Mesendoderm (in vitro differentiated cells): ENCODE measurements around the gene TMEM145.

Experiments
- DNase-seq: peaks from one replicate; pipeline ENCODE4 v3.0.0; 2013
- H2AK5ac ChIP-seq: 2 replicates; pipeline ENCODE4 v1.6.1; 2013; ENCODE audit warnings: low read length, inconsistent platforms
- H2BK120ac ChIP-seq: 2 replicates; pipeline ENCODE4 v1.6.1; 2013; ENCODE audit warnings: low read depth, mild to moderate bottlenecking, low read length, moderate library complexity, mixed read lengths
- H2BK15ac ChIP-seq: replicated peaks from 2 replicates; pipeline ENCODE4 v1.6.1; 2013; ENCODE audit warnings: low read depth, mild to moderate bottlenecking, moderate library complexity
- H2BK5ac ChIP-seq: 2 replicates; pipeline ENCODE4 v1.6.1; 2013; ENCODE audit warnings: low read length, inconsistent platforms
- H3K18ac ChIP-seq: 2 replicates; pipeline ENCODE4 v1.6.1; 2013; ENCODE audit warnings: mild to moderate bottlenecking, low read length, mixed read lengths
- H3K23ac ChIP-seq: one replicate; pipeline ENCODE4 v1.6.1; 2013; ENCODE audit warnings: low read length
- H3K27ac ChIP-seq: 2 replicates; pipeline ENCODE4 v1.5.1; 2013; ENCODE audit warnings: low read depth, mild to moderate bottlenecking, inconsistent platforms, low read length, moderate library complexity
- H3K27me3 ChIP-seq: 2 replicates; pipeline ENCODE4 v1.6.1; 2013; ENCODE audit warnings: low read length, control low read depth, mild to moderate bottlenecking, inconsistent platforms; ENCODE audit not compliant: insufficient read depth, poor library complexity
- H3K36me3 ChIP-seq: 2 replicates; pipeline ENCODE4 v1.6.1; 2013; ENCODE audit warnings: low read length, inconsistent platforms; ENCODE audit not compliant: control insufficient read depth, insufficient read depth
- H3K4ac ChIP-seq: one replicate; pipeline ENCODE4 v1.6.1; 2013; ENCODE audit warnings: low read depth, mild to moderate bottlenecking, low read length, moderate library complexity
- H3K4me1 ChIP-seq: 2 replicates; pipeline ENCODE4 v1.6.1; 2013; ENCODE audit warnings: low read depth, low read length, inconsistent platforms; ENCODE audit not compliant: control insufficient read depth
- H3K4me2 ChIP-seq: 2 replicates; pipeline ENCODE4 v1.6.1; 2013; ENCODE audit warnings: low read length
- H3K4me3 ChIP-seq: 2 replicates; pipeline ENCODE4 v1.5.1; 2013; ENCODE audit warnings: mild to moderate bottlenecking, low read length
- H3K56ac ChIP-seq: one replicate; pipeline ENCODE4 v1.6.1; 2013; ENCODE audit warnings: low read length
- H3K79me1 ChIP-seq: 2 replicates; pipeline ENCODE4 v1.6.1; 2013; ENCODE audit warnings: low read length, inconsistent platforms
- H3K79me2 ChIP-seq: 2 replicates; pipeline ENCODE4 v1.6.1; 2013; ENCODE audit warnings: mild to moderate bottlenecking, low read length; ENCODE audit not compliant: control insufficient read depth, insufficient read depth
- H3K9ac ChIP-seq: 2 replicates; pipeline ENCODE4 v1.6.1; 2013; ENCODE audit warnings: low read length, inconsistent platforms
- H4K5ac ChIP-seq: one replicate; pipeline ENCODE4 v1.6.1; 2013; ENCODE audit warnings: low read length
- H4K8ac ChIP-seq: one replicate; pipeline ENCODE4 v1.6.1; 2013; ENCODE audit warnings: low read depth, mild to moderate bottlenecking, control low read depth, low read length, moderate library complexity
- WGBS: extraction: QIAGEN DNeasy Blood & Tissue Kit; methylation state at CpG from one replicate; pipeline ENCODE4 v1.1.7; 2013; ENCODE audit warnings: low lambda C conversion rate, missing lambda C conversion rate; ENCODE audit not compliant: insufficient coverage; ENCODE audit errors: extremely low coverage; 5-methylcytosine and 5-hydroxymethylcytosine counted together

TMEM145 gene

DNA sequence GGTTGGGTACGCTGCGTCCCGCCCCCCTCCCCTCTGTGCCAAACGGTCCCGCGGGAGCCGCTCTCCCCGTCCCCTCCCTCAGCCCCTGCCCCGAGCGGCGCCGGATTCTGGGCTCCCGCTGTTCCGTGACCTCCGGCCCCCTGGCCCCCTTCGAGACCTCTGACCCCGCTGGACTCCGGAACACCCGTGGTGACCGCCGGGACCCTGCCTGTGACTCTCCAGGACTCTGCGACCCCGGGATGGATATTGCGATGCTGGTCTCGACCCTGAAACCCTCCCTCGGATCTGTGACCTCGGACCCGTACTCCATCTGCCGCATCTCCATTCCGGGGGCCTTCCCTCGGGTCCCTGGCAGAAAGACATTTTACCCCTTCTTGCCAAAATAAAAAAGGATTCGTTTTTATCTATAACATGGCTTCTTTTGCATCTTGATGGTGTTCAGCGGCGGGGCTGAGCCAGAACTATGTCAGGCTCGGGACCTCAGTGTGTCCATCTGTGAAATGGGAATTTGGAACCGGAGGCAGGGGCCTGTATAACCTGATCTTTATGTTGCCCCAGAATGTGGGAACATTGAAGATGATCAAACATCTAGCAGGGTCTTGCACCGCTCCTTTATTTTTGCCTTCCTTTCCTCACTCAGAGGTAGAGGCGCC lies 11.7 kb downstream of the TMEM145 start:
- Histone ChIP-seq H3K36me3 (no peaks in the 10 kb centered on the region), H2BK15ac (no peak overlapping the region), H3K79me2 (peaks cover 3% of the 10 kb centered on the region), H3K4me1 (no peaks in the 10 kb centered on the region), H3K23ac (peak overlapping the region; percentile 89), H4K8ac (no peak overlapping the region), H3K79me1 (peaks cover 13% of the 10 kb centered on the region), H3K56ac (peak overlapping the region; percentile 71), H2AK5ac (no peak overlapping the region), H3K27me3 (peaks cover 4% of the 10 kb centered on the region), H3K4me2 (peak overlapping the region; percentile 71), H3K4ac (no peak overlapping the region), H2BK5ac (no peak overlapping the region), H3K27ac (no peak overlapping the region), H3K9ac (peak overlapping the region; percentile 59), H3K4me3 (peak overlapping the region; percentile 19), H4K5ac (no peak overlapping the region), H3K18ac (no peak overlapping the region), H2BK120ac (no peak overlapping the region)
- DNase-seq, result no peak
- WGBS, result no CpG with 5 or more reads among the region's 38 CpGs

DNA sequence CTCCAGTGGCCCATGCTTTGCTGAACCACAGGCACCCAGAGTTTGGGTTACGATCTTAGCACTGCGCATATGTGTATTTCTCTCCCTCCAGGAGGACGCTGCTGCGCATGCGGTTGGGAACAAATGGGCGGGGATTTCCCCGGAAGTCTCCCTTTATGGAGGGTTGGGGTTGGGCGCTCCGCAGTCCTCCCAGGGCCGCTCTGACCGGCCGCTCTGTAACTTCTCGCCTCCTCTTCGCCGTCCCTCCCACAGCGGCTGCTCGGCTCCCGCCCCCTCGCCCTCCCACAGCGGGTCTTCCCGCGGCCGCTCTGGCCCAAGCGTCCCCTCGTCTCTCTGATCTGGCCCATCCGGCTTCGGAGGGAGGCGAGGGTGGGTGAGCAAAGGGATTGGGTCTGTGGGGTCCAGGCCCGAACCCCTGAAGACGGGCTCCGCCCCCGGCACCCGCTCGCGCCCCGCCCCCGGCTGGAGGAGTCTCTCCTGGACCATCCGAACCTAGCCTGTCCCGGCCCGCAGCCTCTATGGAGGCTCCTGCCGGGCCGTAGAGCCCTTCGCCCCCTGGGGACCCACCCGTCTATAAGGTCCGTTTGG lies 12.3 kb downstream of the TMEM145 start, which contains the start of gene MEGF8:
Gene MEGF8 (plus strand): TSS at position 328 of the 588 bp plus-strand sequence. CDS start 609 bp downstream, outside the sequence.
- Histone ChIP-seq H2BK15ac (no peak within 1 kb of the TSS), H3K79me2 (peaks cover 3% of the 10 kb centered on the region), H3K18ac (peak within 1 kb of the TSS; percentile 77), H3K36me3 (no peaks in the 10 kb centered on the region), H2BK5ac (no peak within 1 kb of the TSS), H3K79me1 (peaks cover 13% of the 10 kb centered on the region), H3K23ac (peak within 1 kb of the TSS; percentile 89), H4K8ac (no peak within 1 kb of the TSS), H3K4me1 (no peaks in the 10 kb centered on the region), H2BK120ac (no peak within 1 kb of the TSS), H4K5ac (no peak within 1 kb of the TSS), H3K4me2 (peak within 1 kb of the TSS; percentile 71), H3K27ac (no peak within 1 kb of the TSS), H2AK5ac (no peak within 1 kb of the TSS), H3K9ac (peak within 1 kb of the TSS; percentile 96), H3K56ac (peak within 1 kb of the TSS; percentile 93), H3K4ac (peak within 1 kb of the TSS; percentile 66), H3K4me3 (peak within 1 kb of the TSS; percentile 94), H3K27me3 (peaks cover 4% of the 10 kb centered on the region)
- peak; percentile 100 for DNase-seq
- no CpG with 5 or more reads among the region's 45 CpGs for WGBS

DNA sequence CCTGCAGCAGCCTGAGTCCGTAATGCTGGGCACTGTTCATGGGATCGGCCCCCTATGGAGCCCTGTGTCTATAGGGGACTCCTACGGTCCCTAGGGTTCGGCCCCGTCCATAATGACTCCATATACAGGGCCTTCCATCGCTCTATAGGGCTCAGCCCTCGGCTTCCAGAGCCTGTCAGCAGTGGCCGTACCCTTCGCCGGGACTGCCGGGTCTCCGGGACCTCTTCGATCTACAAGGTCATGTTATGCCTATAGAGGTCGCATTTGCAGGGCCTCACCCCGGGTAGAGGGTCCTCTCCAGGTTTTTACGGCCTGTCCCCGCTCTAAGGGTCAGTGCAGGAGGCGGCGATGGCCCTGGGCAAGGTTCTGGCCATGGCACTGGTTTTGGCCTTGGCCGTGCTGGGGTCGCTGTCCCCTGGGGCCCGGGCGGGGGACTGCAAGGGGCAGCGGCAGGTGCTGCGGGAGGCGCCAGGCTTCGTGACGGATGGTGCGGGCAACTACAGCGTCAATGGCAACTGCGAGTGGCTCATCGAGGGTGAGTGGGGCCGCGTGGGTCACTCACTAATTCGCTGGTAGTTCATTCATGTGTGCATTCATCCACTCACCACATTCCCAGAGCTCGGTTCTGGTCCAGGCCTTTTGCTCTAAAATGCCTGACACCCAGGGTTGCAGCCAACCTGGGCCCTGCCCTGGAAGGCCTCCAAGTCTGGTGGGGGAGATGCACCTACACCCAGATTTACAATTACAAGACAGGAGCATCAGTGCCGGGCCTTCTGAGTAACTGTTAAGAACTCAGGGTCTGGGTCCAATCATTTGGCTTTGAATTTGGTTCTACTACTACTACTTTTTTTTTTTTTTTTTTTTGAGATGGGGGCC lies 13.0 kb downstream of the TMEM145 start:
- Histone ChIP-seq H3K79me1 (peaks cover 13% of the 10 kb centered on the region), H3K56ac (peak overlapping the region; percentile 93), H3K36me3 (no peaks in the 10 kb centered on the region), H3K27ac (no peak overlapping the region), H3K23ac (no peak overlapping the region), H3K4me2 (peak overlapping the region; percentile 63), H4K8ac (no peak overlapping the region), H2BK5ac (no peak overlapping the region), H2AK5ac (no peak overlapping the region), H3K18ac (peak overlapping the region; percentile 77), H3K4ac (peak overlapping the region; percentile 66), H3K9ac (peak overlapping the region; percentile 96), H3K27me3 (peaks cover 4% of the 10 kb centered on the region), H2BK120ac (no peak overlapping the region), H3K4me1 (no peaks in the 10 kb centered on the region), H4K5ac (no peak overlapping the region), H3K79me2 (peaks cover 3% of the 10 kb centered on the region), H2BK15ac (no peak overlapping the region), H3K4me3 (peak overlapping the region; percentile 94)
- peak; percentile 59 for DNase-seq
- WGBS, result no CpG with 5 or more reads among the region's 37 CpGs

DNA sequence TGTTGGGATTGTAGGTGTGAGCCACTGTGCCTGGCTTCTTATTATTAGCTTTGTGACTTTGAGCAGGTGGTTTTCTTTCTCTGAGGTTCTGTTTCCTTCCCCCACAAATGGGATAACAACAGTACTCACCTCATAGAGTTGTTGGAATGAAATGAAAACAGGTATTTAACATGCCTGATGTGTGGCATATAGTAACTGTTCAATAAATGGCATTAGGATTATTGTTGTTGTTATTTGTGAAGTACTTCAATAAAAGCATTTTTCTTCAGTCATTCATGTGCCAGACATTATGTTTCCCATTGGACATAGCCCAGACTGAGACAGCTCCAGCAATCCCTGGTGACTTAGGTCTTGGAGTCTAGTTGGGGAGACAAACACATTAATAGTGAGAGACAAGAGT lies 13.9 kb downstream of the TMEM145 start:
- H3K18ac ChIP-seq, result no peak overlapping the region
- no peak overlapping the region for H3K9ac ChIP-seq
- no peak for DNase-seq
- no peak overlapping the region for H3K56ac ChIP-seq
- no peak overlapping the region for H2BK120ac ChIP-seq
- no peak overlapping the region for H3K4me2 ChIP-seq
- no peak overlapping the region for H3K27ac ChIP-seq
- H2AK5ac ChIP-seq, result no peak overlapping the region
- H3K23ac ChIP-seq, result no peak overlapping the region
- H3K36me3 ChIP-seq, result no peaks in the 10 kb centered on the region
- H4K8ac ChIP-seq, result no peak overlapping the region
- peaks cover 4% of the 10 kb centered on the region for H3K27me3 ChIP-seq
- no peak overlapping the region for H3K4me3 ChIP-seq
- no peaks in the 10 kb centered on the region for H3K4me1 ChIP-seq
- no peak overlapping the region for H2BK15ac ChIP-seq
- no peak overlapping the region for H2BK5ac ChIP-seq
- no peak overlapping the region for H3K4ac ChIP-seq
- peaks cover 13% of the 10 kb centered on the region for H3K79me1 ChIP-seq
- peaks cover 3% of the 10 kb centered on the region for H3K79me2 ChIP-seq
- no peak overlapping the region for H4K5ac ChIP-seq

DNA sequence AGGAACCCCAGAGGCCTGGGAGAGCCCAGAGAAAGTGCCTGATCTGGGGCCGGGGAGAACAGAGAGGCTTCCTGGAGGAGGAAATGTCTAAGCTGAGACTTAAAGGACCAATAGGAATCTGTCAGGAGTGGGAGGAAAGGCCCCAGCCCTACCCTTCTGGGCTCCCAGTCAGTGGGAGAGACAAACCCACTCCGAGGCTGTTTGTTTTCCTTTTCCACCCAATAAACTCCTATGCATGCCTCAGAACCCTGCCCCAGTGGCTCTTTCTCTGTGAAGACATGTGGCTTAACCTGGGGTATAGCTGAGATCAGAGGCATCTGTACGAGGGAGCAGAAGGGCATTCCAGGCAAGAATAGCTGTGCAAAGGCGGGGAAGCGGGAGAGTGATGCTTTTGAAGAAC lies 14.3 kb downstream of the TMEM145 start:
- no peaks in the 10 kb centered on the region for H3K36me3 ChIP-seq
- no peak overlapping the region for H2BK120ac ChIP-seq
- WGBS, result no CpG with 5 or more reads among the region's 5 CpGs
- no peak overlapping the region for H2AK5ac ChIP-seq
- no peak for DNase-seq
- H2BK15ac ChIP-seq, result no peak overlapping the region
- no peak overlapping the region for H3K23ac ChIP-seq
- H3K9ac ChIP-seq, result no peak overlapping the region
- H3K27me3 ChIP-seq, result peaks cover 4% of the 10 kb centered on the region
- no peak overlapping the region for H3K4ac ChIP-seq
- no peak overlapping the region for H2BK5ac ChIP-seq
- no peaks in the 10 kb centered on the region for H3K4me1 ChIP-seq
- no peak overlapping the region for H4K8ac ChIP-seq
- no peak overlapping the region for H3K4me3 ChIP-seq
- H3K56ac ChIP-seq, result no peak overlapping the region
- H4K5ac ChIP-seq, result no peak overlapping the region
- peaks cover 13% of the 10 kb centered on the region for H3K79me1 ChIP-seq
- peaks cover 3% of the 10 kb centered on the region for H3K79me2 ChIP-seq
- no peak overlapping the region for H3K27ac ChIP-seq
- no peak overlapping the region for H3K4me2 ChIP-seq
- H3K18ac ChIP-seq, result no peak overlapping the region
